ENCODE data around the gene AFAP1.

AFAP1 gene

GRCh38 chr4:7767526-7767925 is 172.1 kb downstream of the AFAP1 start:
- Histone ChIP-seq H3K27me3 (ENCODE audit: insufficient read depth, low read depth) (no peaks in the 10 kb centered on the region), H4K20me1 (ENCODE audit: insufficient read depth) (no peaks in the 10 kb centered on the region), H3K36me3 (ENCODE audit: insufficient read depth) (no peaks in the 10 kb centered on the region), H2AFZ (ENCODE audit: low read depth) (no peak overlapping the region), H3K79me2 (ENCODE audit: insufficient read depth, low read depth) (no peaks in the 10 kb centered on the region), H3K4me2 (no peak overlapping the region), H3K9ac (no peak overlapping the region), H3K27ac (no peak overlapping the region), H3K4me1 (ENCODE audit: low read depth, poor library complexity, severe bottlenecking) (no peaks in the 10 kb centered on the region), H3K4me3 (IDR thresholded peaks at IDR 0.05; ENCODE audit: insufficient read depth, low read depth, low read length) (no peak overlapping the region)
- no peak for TF ChIP-seq CTCF (conservative IDR thresholded peaks at IDR 0.05; ENCODE audit: low read depth, low read length)

- no peak for TF ChIP-seq CTCF (conservative IDR thresholded peaks at IDR 0.05; ENCODE audit: low read depth, low read length)
- no peaks in the 10 kb centered on the region for H3K36me3 ChIP-seq (ENCODE audit: insufficient read depth)
- H3K4me1 ChIP-seq (ENCODE audit: low read depth, poor library complexity, severe bottlenecking): no peaks in the 10 kb centered on the region
- H3K4me3 ChIP-seq (IDR thresholded peaks at IDR 0.05; ENCODE audit: insufficient read depth, low read depth, low read length): no peak overlapping the region
- no peak overlapping the region for H3K27ac ChIP-seq
- no peaks in the 10 kb centered on the region for H3K27me3 ChIP-seq (ENCODE audit: insufficient read depth, low read depth)
- H3K9ac ChIP-seq: no peak overlapping the region
- no peak overlapping the region for H3K4me2 ChIP-seq
- no peaks in the 10 kb centered on the region for H4K20me1 ChIP-seq (ENCODE audit: insufficient read depth)
- H2AFZ ChIP-seq (ENCODE audit: low read depth): no peak overlapping the region
- H3K79me2 ChIP-seq (ENCODE audit: insufficient read depth, low read depth): no peaks in the 10 kb centered on the region
These were observed 172.9 kb downstream of the AFAP1 start for GRCh38 chr4:7766661-7767345.

GRCh38 chr4:7766086-7766485 is 173.6 kb downstream of the AFAP1 start:
- H3K9ac ChIP-seq: no peak overlapping the region
- no peak for TF ChIP-seq CTCF (conservative IDR thresholded peaks at IDR 0.05; ENCODE audit: low read depth, low read length)
- no peaks in the 10 kb centered on the region for H3K4me1 ChIP-seq (ENCODE audit: low read depth, poor library complexity, severe bottlenecking)
- H4K20me1 ChIP-seq (ENCODE audit: insufficient read depth): no peaks in the 10 kb centered on the region
- no peak overlapping the region for H2AFZ ChIP-seq (ENCODE audit: low read depth)
- no peak overlapping the region for H3K4me2 ChIP-seq
- no peaks in the 10 kb centered on the region for H3K36me3 ChIP-seq (ENCODE audit: insufficient read depth)
- no peaks in the 10 kb centered on the region for H3K27me3 ChIP-seq (ENCODE audit: insufficient read depth, low read depth)
- no peaks in the 10 kb centered on the region for H3K79me2 ChIP-seq (ENCODE audit: insufficient read depth, low read depth)
- H3K4me3 ChIP-seq (IDR thresholded peaks at IDR 0.05; ENCODE audit: insufficient read depth, low read depth, low read length): no peak overlapping the region
- no peak overlapping the region for H3K27ac ChIP-seq

GRCh38 chr4:7765666-7766065 is 174.0 kb downstream of the AFAP1 start:
- no peak overlapping the region for H2AFZ ChIP-seq (ENCODE audit: low read depth)
- no peak overlapping the region for H3K4me3 ChIP-seq (IDR thresholded peaks at IDR 0.05; ENCODE audit: insufficient read depth, low read depth, low read length)
- no peaks in the 10 kb centered on the region for H3K4me1 ChIP-seq (ENCODE audit: low read depth, poor library complexity, severe bottlenecking)
- H3K27ac ChIP-seq: no peak overlapping the region
- no peak overlapping the region for H3K9ac ChIP-seq
- no peaks in the 10 kb centered on the region for H3K27me3 ChIP-seq (ENCODE audit: insufficient read depth, low read depth)
- H4K20me1 ChIP-seq (ENCODE audit: insufficient read depth): no peaks in the 10 kb centered on the region
- no peaks in the 10 kb centered on the region for H3K79me2 ChIP-seq (ENCODE audit: insufficient read depth, low read depth)
- no peak overlapping the region for H3K4me2 ChIP-seq
- no peaks in the 10 kb centered on the region for H3K36me3 ChIP-seq (ENCODE audit: insufficient read depth)
- no peak for TF ChIP-seq CTCF (conservative IDR thresholded peaks at IDR 0.05; ENCODE audit: low read depth, low read length)
